Measurements from ENCODE around the gene IGF2R. TPM values are rescaled to one million over a fixed set of nuclear protein-coding genes. Genes with fewer than 3 reads are reported as not detected.
A peak's percentile ranks its signal among the peaks of the same experiment; 100 is the strongest.

The IGF2R gene
- total and polyA plus RNA-seq, 8 donors: 2.0 to 70.5 (median 31.5) TPM

- Histone ChIP-seq H3K36me3 (peaks cover 22 to 86% (median 77%) of the 10 kb centered on the region in 4 donors), H3K4me1 (peaks cover 0 to 16% (median 4%) of the 10 kb centered on the region in 4 donors), H3K9me3 (no peaks in the 10 kb centered on the region), H3K27me3 (no peaks in the 10 kb centered on the region), H3K4me3 (no peak overlapping the region), H3K27ac (no peak overlapping the region)
- intact Hi-C loops (cut with DNase I; ENCODE audit: low total_unique reads): no loop called here
- WGBS, 5 donors: 87 to 93% (median 89%) methylated on average over 10 of the region's 10 CpGs
- no peak for TF ChIP-seq EP300 (IDR thresholded peaks at IDR 0.05)
- DNase-seq: no peak
Observed at GRCh38 chr6:160027931-160028330, 59.0 kb downstream of the IGF2R start.

DNA sequence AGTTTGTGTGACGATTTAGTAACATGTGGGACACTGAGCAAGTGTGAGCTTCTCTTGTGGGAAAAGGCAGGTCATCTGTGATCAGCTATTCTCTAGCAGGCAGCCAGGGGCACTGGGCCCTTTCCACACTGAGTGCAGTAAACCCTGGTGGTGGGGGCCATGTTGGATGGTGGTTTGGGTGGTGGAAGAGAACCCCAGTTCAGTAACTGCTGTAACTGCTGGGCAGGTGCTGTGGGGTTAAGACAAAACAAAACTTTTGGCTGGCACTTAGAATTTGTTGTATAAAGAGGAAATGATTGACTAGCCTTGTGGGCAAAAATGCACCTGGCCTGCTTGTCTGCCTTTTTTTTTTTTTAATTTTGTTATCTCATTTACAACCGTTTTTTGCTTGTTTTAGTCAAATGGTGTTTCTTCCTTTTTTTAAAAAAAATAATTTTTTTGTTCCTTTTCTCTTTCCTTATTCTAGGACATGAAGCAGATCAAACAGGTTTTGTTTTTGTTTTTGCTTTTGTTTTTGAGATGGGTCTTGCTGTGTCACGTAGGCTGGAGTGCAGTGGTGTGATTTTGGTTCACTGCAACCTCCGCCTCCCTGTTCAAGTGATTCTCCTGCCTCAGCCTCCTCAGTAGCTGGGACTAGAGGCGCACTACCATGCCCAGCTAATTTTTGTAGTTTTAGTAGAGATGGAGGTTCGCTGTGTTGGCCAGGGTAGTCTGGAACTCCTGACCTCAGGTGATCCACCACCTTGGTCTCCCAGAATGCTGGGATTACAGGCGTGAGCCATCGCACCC lies 59.8 kb downstream of the IGF2R start:
- peaks cover 0 to 16% (median 4%) of the 10 kb centered on the region in 4 donors for H3K4me1 ChIP-seq
- WGBS, 5 donors: 86 to 90% (median 88%) methylated on average over 8 of the region's 8 CpGs
- intact Hi-C loops (cut with DNase I; ENCODE audit: low total_unique reads): no loop called here
- peaks cover 26 to 93% (median 81%) of the 10 kb centered on the region in 4 donors for H3K36me3 ChIP-seq
- H3K4me3 ChIP-seq: no peak overlapping the region
- no peaks in the 10 kb centered on the region for H3K27me3 ChIP-seq
- H3K27ac ChIP-seq: no peak overlapping the region
- H3K9me3 ChIP-seq: no peaks in the 10 kb centered on the region
- DNase-seq: no peak
- TF ChIP-seq, protein P1, sequence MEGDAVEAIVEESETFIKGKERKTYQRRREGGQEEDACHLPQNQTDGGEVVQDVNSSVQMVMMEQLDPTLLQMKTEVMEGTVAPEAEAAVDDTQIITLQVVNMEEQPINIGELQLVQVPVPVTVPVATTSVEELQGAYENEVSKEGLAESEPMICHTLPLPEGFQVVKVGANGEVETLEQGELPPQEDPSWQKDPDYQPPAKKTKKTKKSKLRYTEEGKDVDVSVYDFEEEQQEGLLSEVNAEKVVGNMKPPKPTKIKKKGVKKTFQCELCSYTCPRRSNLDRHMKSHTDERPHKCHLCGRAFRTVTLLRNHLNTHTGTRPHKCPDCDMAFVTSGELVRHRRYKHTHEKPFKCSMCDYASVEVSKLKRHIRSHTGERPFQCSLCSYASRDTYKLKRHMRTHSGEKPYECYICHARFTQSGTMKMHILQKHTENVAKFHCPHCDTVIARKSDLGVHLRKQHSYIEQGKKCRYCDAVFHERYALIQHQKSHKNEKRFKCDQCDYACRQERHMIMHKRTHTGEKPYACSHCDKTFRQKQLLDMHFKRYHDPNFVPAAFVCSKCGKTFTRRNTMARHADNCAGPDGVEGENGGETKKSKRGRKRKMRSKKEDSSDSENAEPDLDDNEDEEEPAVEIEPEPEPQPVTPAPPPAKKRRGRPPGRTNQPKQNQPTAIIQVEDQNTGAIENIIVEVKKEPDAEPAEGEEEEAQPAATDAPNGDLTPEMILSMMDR (IDR thresholded peaks at IDR 0.05): no peak
- no peak for TF ChIP-seq EP300 (IDR thresholded peaks at IDR 0.05)

- TF ChIP-seq POLR2AphosphoS5 (IDR thresholded peaks at IDR 0.05): no peak
- TF ChIP-seq, protein P1 (IDR thresholded peaks at IDR 0.05): no peak
- no peak for TF ChIP-seq EP300 (IDR thresholded peaks at IDR 0.05)
- TF ChIP-seq POLR2A (IDR thresholded peaks at IDR 0.05): no peak
- Histone ChIP-seq H3K27me3 (no peaks in the 10 kb centered on the region), H3K27ac (peak overlapping the region in 4 of 5 donors; percentile 31 to 69 (median 58)), H3K36me3 (peaks cover 35 to 96% (median 82%) of the 10 kb centered on the region in 4 donors), H3K4me1 (peaks cover 0 to 16% (median 4%) of the 10 kb centered on the region in 4 donors), H3K4me3 (no peak overlapping the region), H3K9me3 (no peaks in the 10 kb centered on the region)
- 92 to 95% (median 95%) methylated on average over 11 of the region's 11 CpGs for WGBS, 5 donors
- DNase-seq: no peak
- intact Hi-C loops (cut with DNase I; ENCODE audit: low total_unique reads): no loop called here
Observed at GRCh38 chr6:160029525-160029924, 60.6 kb downstream of the IGF2R start.

GRCh38 chr6:160030103-160030502 lies 61.2 kb downstream of the IGF2R start:
- TF ChIP-seq POLR2A (IDR thresholded peaks at IDR 0.05): no peak
- TF ChIP-seq, protein P1 (IDR thresholded peaks at IDR 0.05): no peak
- peak in 1 of 3 donors; percentile 24 for TF ChIP-seq POLR2AphosphoS5 (IDR thresholded peaks at IDR 0.05)
- no peaks in the 10 kb centered on the region for H3K27me3 ChIP-seq
- 41 to 54% (median 41%) methylated on average over 5 of the region's 5 CpGs for WGBS, 5 donors
- H3K27ac ChIP-seq: peak overlapping the region in 4 of 5 donors; percentile 31 to 69 (median 58)
- peaks cover 41 to 96% (median 82%) of the 10 kb centered on the region in 4 donors for H3K36me3 ChIP-seq
- peaks cover 0 to 16% (median 4%) of the 10 kb centered on the region in 4 donors for H3K4me1 ChIP-seq
- no peaks in the 10 kb centered on the region for H3K9me3 ChIP-seq
- intact Hi-C loops (cut with DNase I; ENCODE audit: low total_unique reads): loop anchor here (10.0 kb wide), 1 partner anchor 55 kb away; no protein-coding TSS in a partner anchor
- no peak overlapping the region for H3K4me3 ChIP-seq
- DNase-seq: peak; percentile 62 to 95

GRCh38 chr6:160031442-160031841 lies 62.6 kb downstream of the IGF2R start:
- Histone ChIP-seq H3K4me3 (no peak overlapping the region), H3K4me1 (peaks cover 0 to 16% (median 4%) of the 10 kb centered on the region in 4 donors), H3K27ac (no peak overlapping the region), H3K27me3 (no peaks in the 10 kb centered on the region), H3K9me3 (no peaks in the 10 kb centered on the region), H3K36me3 (peaks cover 49 to 96% (median 84%) of the 10 kb centered on the region in 4 donors)
- intact Hi-C loops (cut with DNase I; ENCODE audit: low total_unique reads): loop anchor here (10.0 kb wide), 1 partner anchor 57 kb away; no protein-coding TSS in a partner anchor
- TF ChIP-seq POLR2AphosphoS5 (IDR thresholded peaks at IDR 0.05) (no peak), POLR2A (IDR thresholded peaks at IDR 0.05) (no peak), EP300 (IDR thresholded peaks at IDR 0.05) (no peak)
- DNase-seq: no peak
- WGBS, 5 donors: 90 to 95% (median 93%) methylated on average over 8 of the region's 8 CpGs

Measured in stomach (tissue), 9 donors.